Panc1 (cell line): ENCODE data around the gene KRT1. TPM values are rescaled to one million over a fixed set of nuclear protein-coding genes. Genes with fewer than 3 reads are reported as not detected.

Experiments
- ATAC-seq: fragments of 200-7000 bp; cut with Tn5 transposase; 2 replicates; pipeline ENCODE4 v1.9.1; 2020; ENCODE audit warnings: mild to moderate bottlenecking, moderate library complexity
- BruUV-seq: library from RNA; stranded (reverse); fragments of 400-500 nt; replicated peaks from 2 replicates; lab custom pipeline; 2021; lab: Mats Ljungman, UMichigan
- CTCF ChIA-PET: fragments of 300-600 bp; sonication (Branson Sonifier 250); formaldehyde crosslinking; loops from one replicate; lab custom pipeline; 2022; ENCODE audit warnings: antibody characterized with exemption; lab: Charles Lee
- POLR2A ChIA-PET: fragments of 300-600 bp; sonication (Branson Sonifier 250); formaldehyde crosslinking; loops from one replicate; lab custom pipeline; 2022; ENCODE audit warnings: antibody characterized with exemption; lab: Charles Lee
- DNase-seq: peaks from one replicate; pipeline ENCODE4 v3.0.0-alpha.2; 2010; ENCODE audit warnings: low read depth, low spot score
- H3K27ac ChIP-seq: 2 replicates; pipeline ENCODE4 v1.5.1; 2011; ENCODE audit warnings: mild to moderate bottlenecking, low read length, inconsistent platforms
- H3K27me3 ChIP-seq: fragments of 200-500 bp; sonication (Bioruptor generic); 2 replicates; pipeline ENCODE4 v1.6.0; 2014; ENCODE audit warnings: low read length, inconsistent platforms; ENCODE audit not compliant: control insufficient read depth, insufficient read depth
- H3K36me3 ChIP-seq: fragments of 200-500 bp; sonication (Bioruptor generic); 2 replicates; pipeline ENCODE4 v1.5.1; 2014; ENCODE audit warnings: inconsistent platforms, mild to moderate bottlenecking, low read length, moderate library complexity; ENCODE audit not compliant: control insufficient read depth, insufficient read depth
- H3K4me1 ChIP-seq: 2 replicates; pipeline ENCODE4 v1.5.1; 2011; ENCODE audit warnings: inconsistent platforms, mild to moderate bottlenecking, low read length, moderate library complexity; ENCODE audit not compliant: control insufficient read depth, insufficient read depth
- H3K4me3 ChIP-seq, 2 experiments: 2 replicates each; pipeline ENCODE4 v1.5.1; 2011 to 2012; ENCODE audit warnings: low read depth in 2 of 2, low read length in 2 of 2, mild to moderate bottlenecking in 2 of 2, inconsistent platforms in 1 of 2, moderate library complexity in 1 of 2
- H3K9me3 ChIP-seq: fragments of 200-500 bp; sonication (Bioruptor generic); 2 replicates; pipeline ENCODE4 v1.5.1; 2014; ENCODE audit warnings: low read depth, mild to moderate bottlenecking, inconsistent platforms, low read length, moderate library complexity; ENCODE audit not compliant: control insufficient read depth, insufficient read depth
- POLR2AphosphoS5 ChIP-seq: IDR thresholded peaks from 2 replicates; pipeline ENCODE4 v1.6.1; 2012; ENCODE audit warnings: mild to moderate bottlenecking, low read depth, low read length, moderate library complexity
- REST ChIP-seq, 2 experiments: IDR thresholded peaks; 2 replicates each; pipeline ENCODE4 v1.6.1; 2011 to 2012; ENCODE audit warnings: low read depth in 2 of 2, control low read depth in 1 of 2, low read length in 1 of 2, mild to moderate bottlenecking in 1 of 2, moderate library complexity in 1 of 2; ENCODE audit not compliant: insufficient read depth in 1 of 2
- SIN3A ChIP-seq: IDR thresholded peaks from 2 replicates; pipeline ENCODE4 v1.6.1; 2012; ENCODE audit warnings: low read depth, mild to moderate bottlenecking, low read length, moderate library complexity, borderline replicate concordance; ENCODE audit not compliant: insufficient read depth
- TCF7L2 ChIP-seq: IDR thresholded peaks from 2 replicates; pipeline ENCODE4 v1.6.1; 2011; ENCODE audit warnings: mild to moderate bottlenecking, low read depth, low read length, inconsistent platforms
- in situ Hi-C: cut with HindIII; loops from 2 replicates; pipeline ENCODE4 v1.10.0; 2016; ENCODE audit warnings: low sequenced_read_pairs, low pct_unique_long_range_greater_than_20kb
- intact Hi-C: fragments of 100-400 bp; cut with micrococcal nuclease; formaldehyde crosslinking; loops from one replicate; pipeline ENCODE4 v1.10.0; 2022; ENCODE audit not compliant: unreplicated experiment
- total RNA-seq: library from RNA; stranded (reverse); gene quantifications from one replicate; pipeline ENCODE4 v1.2.1, GENCODE V29; 2021; ENCODE audit not compliant: unreplicated experiment
- TF ChIP-seq, protein P1 (sequence below): fragments of 450-650 bp; IDR thresholded peaks from 2 replicates; pipeline ENCODE4 v1.5.1; 2017; ENCODE audit warnings: mild to moderate bottlenecking

Gene KRT1
- total RNA-seq, 1 experiment from 2014 or later: not detected

DNA sequence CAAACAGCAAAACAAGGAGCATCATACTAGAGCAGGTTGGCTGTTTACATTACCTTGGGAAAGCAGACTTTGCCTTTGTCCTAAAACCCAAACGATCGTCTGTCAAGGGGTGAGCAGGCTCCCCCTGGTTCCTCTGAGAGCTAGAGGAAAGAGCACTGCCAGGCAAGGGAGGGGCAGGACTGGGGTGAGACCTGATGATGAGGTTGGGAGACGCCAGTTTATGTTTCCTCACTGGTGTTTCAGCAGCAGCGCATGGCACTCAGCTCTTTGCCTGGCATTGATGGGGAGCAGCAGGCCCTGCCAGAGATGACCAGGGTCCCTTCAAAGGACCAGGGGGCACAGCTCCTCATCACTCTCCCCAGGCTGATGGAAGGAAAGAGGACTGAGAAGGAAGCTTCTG lies 20.3 kb downstream of the KRT1 start:
- ATAC-seq (no peak), DNase-seq (no peak)
- CTCF ChIA-PET: no interaction called here
- Histone ChIP-seq H3K27me3 (peaks cover 6% of the 10 kb centered on the region), H3K4me3 (no peak overlapping the region), H3K36me3 (no peaks in the 10 kb centered on the region), H3K4me1 (no peaks in the 10 kb centered on the region), H3K27ac (no peak overlapping the region), H3K9me3 (no peaks in the 10 kb centered on the region)
- POLR2A ChIA-PET: no interaction called here
- BruUV-seq: no TSS peak
- intact Hi-C loops (no loop called here), in situ Hi-C loops (no loop called here)
- TF ChIP-seq REST (IDR thresholded peaks at IDR 0.05; ENCODE audit: insufficient read depth in 1 of 2, low read depth in 2 of 2, low read length in 1 of 2): no peak
- TF ChIP-seq, protein P1, sequence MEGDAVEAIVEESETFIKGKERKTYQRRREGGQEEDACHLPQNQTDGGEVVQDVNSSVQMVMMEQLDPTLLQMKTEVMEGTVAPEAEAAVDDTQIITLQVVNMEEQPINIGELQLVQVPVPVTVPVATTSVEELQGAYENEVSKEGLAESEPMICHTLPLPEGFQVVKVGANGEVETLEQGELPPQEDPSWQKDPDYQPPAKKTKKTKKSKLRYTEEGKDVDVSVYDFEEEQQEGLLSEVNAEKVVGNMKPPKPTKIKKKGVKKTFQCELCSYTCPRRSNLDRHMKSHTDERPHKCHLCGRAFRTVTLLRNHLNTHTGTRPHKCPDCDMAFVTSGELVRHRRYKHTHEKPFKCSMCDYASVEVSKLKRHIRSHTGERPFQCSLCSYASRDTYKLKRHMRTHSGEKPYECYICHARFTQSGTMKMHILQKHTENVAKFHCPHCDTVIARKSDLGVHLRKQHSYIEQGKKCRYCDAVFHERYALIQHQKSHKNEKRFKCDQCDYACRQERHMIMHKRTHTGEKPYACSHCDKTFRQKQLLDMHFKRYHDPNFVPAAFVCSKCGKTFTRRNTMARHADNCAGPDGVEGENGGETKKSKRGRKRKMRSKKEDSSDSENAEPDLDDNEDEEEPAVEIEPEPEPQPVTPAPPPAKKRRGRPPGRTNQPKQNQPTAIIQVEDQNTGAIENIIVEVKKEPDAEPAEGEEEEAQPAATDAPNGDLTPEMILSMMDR: no peak

DNA sequence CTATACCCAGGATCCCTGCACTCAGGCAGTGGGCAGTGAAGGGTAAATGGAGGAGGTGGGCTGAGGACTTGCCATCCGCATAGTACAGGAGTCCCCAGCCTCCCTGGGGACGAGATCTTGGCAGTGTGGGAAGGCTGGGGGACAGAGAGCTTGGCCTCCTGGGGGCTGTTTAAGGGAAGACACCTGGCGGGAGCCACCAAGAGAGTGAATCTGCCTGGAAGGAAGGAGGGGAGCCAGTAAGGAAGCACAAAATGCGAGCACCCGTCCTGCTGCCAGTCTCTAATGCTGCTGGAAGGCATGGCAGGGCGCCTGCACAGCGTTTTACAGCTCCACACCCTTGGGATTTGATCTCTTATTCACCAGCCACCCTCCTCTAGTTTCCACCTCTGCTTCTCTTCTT lies 20.8 kb downstream of the KRT1 start:
- intact Hi-C loops: no loop called here
- no peak overlapping the region for H3K27ac ChIP-seq
- ChIA-PET POLR2A (no interaction called here), CTCF (no interaction called here)
- H3K4me1 ChIP-seq: no peaks in the 10 kb centered on the region
- no peak for DNase-seq
- no peak overlapping the region for H3K4me3 ChIP-seq
- BruUV-seq: no TSS peak
- H3K36me3 ChIP-seq: no peaks in the 10 kb centered on the region
- no peaks in the 10 kb centered on the region for H3K9me3 ChIP-seq
- in situ Hi-C loops: no loop called here
- 0 out of 2 replicates have a peak, but pooled peaks have one; percentile 17 for ATAC-seq
- peaks cover 10% of the 10 kb centered on the region for H3K27me3 ChIP-seq
- no peak for TF ChIP-seq SIN3A
- TF ChIP-seq POLR2AphosphoS5: no peak
- TF ChIP-seq, protein P1: no peak
- no peak for TF ChIP-seq REST (IDR thresholded peaks at IDR 0.05; ENCODE audit: insufficient read depth in 1 of 2, low read depth in 2 of 2, low read length in 1 of 2)
- TF ChIP-seq TCF7L2: no peak
